Measurements from ENCODE around the gene UBE2I. TPM values are rescaled to one million over a fixed set of nuclear protein-coding genes. Genes with fewer than 3 reads are reported as not detected.

Gene UBE2I
- total RNA-seq, 2 experiments from 2014 or later = 245 to 254 TPM

GRCh38 chr16:1278477-1278876, 31.0 kb upstream of the UBE2I start:
- ChIA-PET CTCF (no interaction called here), POLR2A (no interaction called here)

GRCh38 chr16:1279081-1279944, 30.1 kb upstream of the UBE2I start:
- CTCF ChIA-PET = no interaction called here
- no peaks in the 10 kb centered on the region for H3K36me3 Mint-ChIP-seq (ENCODE audit: low read depth)
- no peaks in the 10 kb centered on the region for H3K9me3 Mint-ChIP-seq
- no peaks in the 10 kb centered on the region for H3K4me1 Mint-ChIP-seq (ENCODE audit: low read depth)
- H3K4me3 Mint-ChIP-seq = no peak overlapping the region
- TF ChIP-seq CTCF (IDR thresholded peaks at IDR 0.05) = no peak
- H3K27me3 Mint-ChIP-seq = peaks cover 8% of the 10 kb centered on the region
- POLR2A ChIA-PET = no interaction called here
- DNase-seq (no peak), ATAC-seq (no peak)
- H3K27ac Mint-ChIP-seq = no peak overlapping the region
- intact Hi-C loops (cut with micrococcal nuclease) = no loop called here

More at GRCh38 chr16:1278477-1278876, 31.0 kb upstream of the UBE2I start:
- Mint-ChIP-seq H3K4me3 (no peak overlapping the region), H3K36me3 (ENCODE audit: low read depth) (no peaks in the 10 kb centered on the region), H3K27me3 (peaks cover 8% of the 10 kb centered on the region), H3K9me3 (no peaks in the 10 kb centered on the region), H3K4me1 (ENCODE audit: low read depth) (no peaks in the 10 kb centered on the region), H3K27ac (no peak overlapping the region)
- intact Hi-C loops (cut with micrococcal nuclease) = no loop called here
- TF ChIP-seq CTCF (IDR thresholded peaks at IDR 0.05) = no peak
- ATAC-seq = no peak
- DNase-seq = no peak

GRCh38 chr16:1279945-1280589, 29.4 kb upstream of the UBE2I start:
- H3K9me3 Mint-ChIP-seq = no peaks in the 10 kb centered on the region
- TF ChIP-seq CTCF (IDR thresholded peaks at IDR 0.05) = no peak
- no peaks in the 10 kb centered on the region for H3K4me1 Mint-ChIP-seq (ENCODE audit: low read depth)
- no peaks in the 10 kb centered on the region for H3K36me3 Mint-ChIP-seq (ENCODE audit: low read depth)
- no peak overlapping the region for H3K27ac Mint-ChIP-seq
- intact Hi-C loops (cut with micrococcal nuclease) = no loop called here
- POLR2A ChIA-PET = no interaction called here
- ATAC-seq = no peak
- CTCF ChIA-PET = no interaction called here
- no peak overlapping the region for H3K4me3 Mint-ChIP-seq
- DNase-seq = no peak
- peaks cover 8% of the 10 kb centered on the region for H3K27me3 Mint-ChIP-seq

- CTCF ChIA-PET = no interaction called here
Measured at GRCh38 chr16:1280783-1281182, 28.7 kb upstream of the UBE2I start.

More at GRCh38 chr16:1280783-1281182, 28.7 kb upstream of the UBE2I start:
- TF ChIP-seq CTCF (IDR thresholded peaks at IDR 0.05) = no peak
- no peak for ATAC-seq
- H3K36me3 Mint-ChIP-seq (ENCODE audit: low read depth) = no peaks in the 10 kb centered on the region
- H3K9me3 Mint-ChIP-seq = no peaks in the 10 kb centered on the region
- no peak overlapping the region for H3K27ac Mint-ChIP-seq
- POLR2A ChIA-PET = no interaction called here
- no peak for DNase-seq
- intact Hi-C loops (cut with micrococcal nuclease) = no loop called here
- H3K4me3 Mint-ChIP-seq = no peak overlapping the region
- H3K27me3 Mint-ChIP-seq = peaks cover 3% of the 10 kb centered on the region
- no peaks in the 10 kb centered on the region for H3K4me1 Mint-ChIP-seq (ENCODE audit: low read depth)

All from activated CD8-positive, alpha-beta T cell treated with anti-CD3 and anti-CD28 coated beads for 36 hours (primary cell).